ENCODE data around the gene LRP1B. TPM values are rescaled to one million over a fixed set of nuclear protein-coding genes. Genes with fewer than 3 reads are reported as not detected.

The LRP1B gene
- polyA plus RNA-seq, 3 donors, result 0.25 to 3.1 (median 2.2) TPM

GRCh38 chr2:140759426-140760156 is 1371.2 kb downstream of the LRP1B start:
- WGBS, 3 donors, result 70 to 80% (median 78%) methylated on average over 3 of the region's 3 CpGs

GRCh38 chr2:140747665-140748064 is 1383.2 kb downstream of the LRP1B start:
- 87 to 92% (median 90%) methylated on average over 3 of the region's 3 CpGs for WGBS, 3 donors
- H3K27ac ChIP-seq (ENCODE audit: low read depth, low read length), result no peak overlapping the region

More at GRCh38 chr2:140759426-140760156, 1371.2 kb downstream of the LRP1B start:
- H3K27ac ChIP-seq (ENCODE audit: low read depth, low read length), result no peak overlapping the region

- no peak overlapping the region for H3K27ac ChIP-seq (ENCODE audit: low read depth, low read length)
- 41 to 84% (median 63%) methylated on average over 2 of the region's 2 CpGs for WGBS, 3 donors
Measured at GRCh38 chr2:140747090-140747489, 1383.7 kb downstream of the LRP1B start.

- H3K27ac ChIP-seq (ENCODE audit: low read depth, low read length), result no peak overlapping the region
- 81 to 89% (median 82%) methylated on average over 3 of the region's 3 CpGs for WGBS, 3 donors
Measured at GRCh38 chr2:140744379-140744778, 1386.4 kb downstream of the LRP1B start.

GRCh38 chr2:140737006-140737405 is 1393.8 kb downstream of the LRP1B start:
- 72 to 78% (median 75%) methylated on average over 1 of the region's 1 CpG for WGBS, 3 donors
- H3K27ac ChIP-seq (ENCODE audit: low read depth, low read length), result no peak overlapping the region

GRCh38 chr2:140734992-140735391 is 1395.8 kb downstream of the LRP1B start:
- H3K27ac ChIP-seq (ENCODE audit: low read depth, low read length), result no peak overlapping the region
- 43 to 71% (median 49%) methylated on average over 3 of the region's 3 CpGs for WGBS, 3 donors

GRCh38 chr2:140718999-140719398 is 1411.8 kb downstream of the LRP1B start:
- 35 to 81% (median 78%) methylated on average over 1 of the region's 1 CpG for WGBS, 3 donors
- H3K27ac ChIP-seq (ENCODE audit: low read depth, low read length), result no peak overlapping the region

GRCh38 chr2:140717481-140717880 is 1413.3 kb downstream of the LRP1B start:
- 77 to 78% (median 77%) methylated on average over 2 of the region's 2 CpGs for WGBS, 3 donors
- no peak overlapping the region for H3K27ac ChIP-seq (ENCODE audit: low read depth, low read length)

- WGBS, 3 donors, result 35 to 77% (median 64%) methylated on average over 3 of the region's 3 CpGs
- H3K27ac ChIP-seq (ENCODE audit: low read depth, low read length), result no peak overlapping the region
Measured at GRCh38 chr2:140714586-140714985, 1416.2 kb downstream of the LRP1B start.

- WGBS, 3 donors, result 70 to 74% (median 72%) methylated on average over 3 of the region's 3 CpGs
Measured at GRCh38 chr2:140711867-140712266, 1418.9 kb downstream of the LRP1B start.

GRCh38 chr2:140701726-140702125 is 1429.1 kb downstream of the LRP1B start:
- no peak overlapping the region for H3K27ac ChIP-seq (ENCODE audit: low read depth, low read length)
- 83 to 86% (median 85%) methylated on average over 5 of the region's 5 CpGs for WGBS, 3 donors

More at GRCh38 chr2:140711867-140712266, 1418.9 kb downstream of the LRP1B start:
- H3K27ac ChIP-seq (ENCODE audit: low read depth, low read length), result no peak overlapping the region

- H3K27ac ChIP-seq (ENCODE audit: low read depth, low read length), result no peak overlapping the region
- 60 to 79% (median 72%) methylated on average over 2 of the region's 2 CpGs for WGBS, 3 donors
Measured at GRCh38 chr2:140698636-140699035, 1432.2 kb downstream of the LRP1B start.

GRCh38 chr2:140696449-140696848 is 1434.4 kb downstream of the LRP1B start:
- no peak overlapping the region for H3K27ac ChIP-seq (ENCODE audit: low read depth, low read length)
- 72 to 81% (median 81%) methylated on average over 3 of the region's 3 CpGs for WGBS, 3 donors

GRCh38 chr2:140695155-140695554 is 1435.7 kb downstream of the LRP1B start:
- H3K27ac ChIP-seq (ENCODE audit: low read depth, low read length), result no peak overlapping the region
- 82 to 92% (median 88%) methylated on average over 1 of the region's 1 CpG for WGBS, 3 donors

- H3K27ac ChIP-seq (ENCODE audit: low read depth, low read length), result no peak overlapping the region
Measured at GRCh38 chr2:140687825-140688224, 1443.0 kb downstream of the LRP1B start.

GRCh38 chr2:140683658-140684057 is 1447.2 kb downstream of the LRP1B start:
- 88 to 95% (median 91%) methylated on average over 18 of the region's 18 CpGs for WGBS, 3 donors
- no peak overlapping the region for H3K27ac ChIP-seq (ENCODE audit: low read depth, low read length)

- WGBS, 3 donors, result 78 to 90% (median 81%) methylated on average over 1 of the region's 1 CpG
- no peak overlapping the region for H3K27ac ChIP-seq (ENCODE audit: low read depth, low read length)
Measured at GRCh38 chr2:140680862-140681261, 1450.0 kb downstream of the LRP1B start.

- no peak overlapping the region for H3K27ac ChIP-seq (ENCODE audit: low read depth, low read length)
- 77 to 83% (median 81%) methylated on average over 4 of the region's 4 CpGs for WGBS, 3 donors
Measured at GRCh38 chr2:140679752-140680151, 1451.1 kb downstream of the LRP1B start.

GRCh38 chr2:140669911-140670310 is 1460.9 kb downstream of the LRP1B start:
- WGBS, 3 donors, result 65 to 82% (median 75%) methylated on average over 3 of the region's 3 CpGs
- no peak overlapping the region for H3K27ac ChIP-seq (ENCODE audit: low read depth, low read length)

GRCh38 chr2:140667203-140667602 is 1463.6 kb downstream of the LRP1B start:
- WGBS, 3 donors, result 57 to 86% (median 79%) methylated on average over 2 of the region's 2 CpGs
- H3K27ac ChIP-seq (ENCODE audit: low read depth, low read length), result no peak overlapping the region
